Measurements from ENCODE around the gene CALCOCO2. TPM values are rescaled to one million over a fixed set of nuclear protein-coding genes. Genes with fewer than 3 reads are reported as not detected.
"Not testable (repeated sequence)": the region's sequence is repeated elsewhere in the genome, so short reads cannot be mapped to it uniquely, and the experiment has no call there.

CALCOCO2 gene
- total RNA-seq, 1 donor from 2014 or later, result 56.6 TPM

DNA sequence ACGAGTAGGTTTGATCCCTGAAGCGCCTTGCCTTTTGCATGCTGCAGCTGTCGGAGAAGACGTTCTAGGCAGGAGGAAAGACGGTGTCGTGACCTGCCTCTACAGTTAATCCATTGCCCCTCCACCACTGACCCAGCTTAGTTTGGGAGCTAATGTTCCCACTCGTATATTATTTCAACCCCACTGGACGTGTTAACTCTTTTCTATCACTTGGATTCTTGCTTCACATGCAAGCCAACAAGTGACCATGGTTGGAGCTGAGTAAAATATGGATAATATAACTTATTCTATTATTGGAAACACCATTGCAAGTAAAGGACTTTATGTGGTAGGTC is 681 bp downstream of the CALCOCO2 start:
- Mint-ChIP-seq H3K4me1 (peaks cover 4% of the 10 kb centered on the region), H3K4me3 (peak overlapping the region; percentile 99), H3K27ac (peak overlapping the region; percentile 86), H3K27me3 (ENCODE audit: low read depth) (no peaks in the 10 kb centered on the region), H3K36me3 (no peaks in the 10 kb centered on the region), H3K9me3 (no peaks in the 10 kb centered on the region)
- DNase-seq (ENCODE audit: low spot score in 2 of 2, unreplicated experiment in 2 of 2), result no peak
- TF ChIP-seq, protein P1, sequence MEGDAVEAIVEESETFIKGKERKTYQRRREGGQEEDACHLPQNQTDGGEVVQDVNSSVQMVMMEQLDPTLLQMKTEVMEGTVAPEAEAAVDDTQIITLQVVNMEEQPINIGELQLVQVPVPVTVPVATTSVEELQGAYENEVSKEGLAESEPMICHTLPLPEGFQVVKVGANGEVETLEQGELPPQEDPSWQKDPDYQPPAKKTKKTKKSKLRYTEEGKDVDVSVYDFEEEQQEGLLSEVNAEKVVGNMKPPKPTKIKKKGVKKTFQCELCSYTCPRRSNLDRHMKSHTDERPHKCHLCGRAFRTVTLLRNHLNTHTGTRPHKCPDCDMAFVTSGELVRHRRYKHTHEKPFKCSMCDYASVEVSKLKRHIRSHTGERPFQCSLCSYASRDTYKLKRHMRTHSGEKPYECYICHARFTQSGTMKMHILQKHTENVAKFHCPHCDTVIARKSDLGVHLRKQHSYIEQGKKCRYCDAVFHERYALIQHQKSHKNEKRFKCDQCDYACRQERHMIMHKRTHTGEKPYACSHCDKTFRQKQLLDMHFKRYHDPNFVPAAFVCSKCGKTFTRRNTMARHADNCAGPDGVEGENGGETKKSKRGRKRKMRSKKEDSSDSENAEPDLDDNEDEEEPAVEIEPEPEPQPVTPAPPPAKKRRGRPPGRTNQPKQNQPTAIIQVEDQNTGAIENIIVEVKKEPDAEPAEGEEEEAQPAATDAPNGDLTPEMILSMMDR (IDR thresholded peaks at IDR 0.05; ENCODE audit: unreplicated experiment), result no peak

DNA sequence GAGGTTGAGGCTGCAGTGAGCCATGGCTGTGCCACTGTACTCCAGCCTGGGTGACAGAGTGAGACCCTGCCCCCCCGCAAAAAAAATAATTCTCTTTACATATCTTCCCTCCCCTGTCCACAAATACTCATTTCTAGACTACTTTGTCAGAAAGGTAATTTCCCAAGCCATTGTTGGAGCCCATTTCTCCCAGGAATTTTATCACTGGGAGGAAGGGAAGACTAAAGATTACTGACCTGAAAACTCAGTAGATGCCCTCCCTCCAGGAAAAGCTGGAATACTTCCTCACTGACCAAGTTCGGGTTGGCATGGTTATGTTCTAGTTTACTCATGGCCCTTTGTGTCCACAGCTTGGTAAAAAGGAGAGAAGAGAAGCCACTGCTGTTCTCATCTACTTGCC is 4.1 kb downstream of the CALCOCO2 start:
- H3K4me1 Mint-ChIP-seq, result peaks cover 4% of the 10 kb centered on the region
- no peaks in the 10 kb centered on the region for H3K9me3 Mint-ChIP-seq
- H3K27ac Mint-ChIP-seq, result no peak overlapping the region
- H3K36me3 Mint-ChIP-seq, result no peaks in the 10 kb centered on the region
- DNase-seq (ENCODE audit: low spot score in 2 of 2, unreplicated experiment in 2 of 2), result no peak
- no peak overlapping the region for H3K4me3 Mint-ChIP-seq
- no peaks in the 10 kb centered on the region for H3K27me3 Mint-ChIP-seq (ENCODE audit: low read depth)
- TF ChIP-seq, protein P1 (IDR thresholded peaks at IDR 0.05; ENCODE audit: unreplicated experiment), result no peak

DNA sequence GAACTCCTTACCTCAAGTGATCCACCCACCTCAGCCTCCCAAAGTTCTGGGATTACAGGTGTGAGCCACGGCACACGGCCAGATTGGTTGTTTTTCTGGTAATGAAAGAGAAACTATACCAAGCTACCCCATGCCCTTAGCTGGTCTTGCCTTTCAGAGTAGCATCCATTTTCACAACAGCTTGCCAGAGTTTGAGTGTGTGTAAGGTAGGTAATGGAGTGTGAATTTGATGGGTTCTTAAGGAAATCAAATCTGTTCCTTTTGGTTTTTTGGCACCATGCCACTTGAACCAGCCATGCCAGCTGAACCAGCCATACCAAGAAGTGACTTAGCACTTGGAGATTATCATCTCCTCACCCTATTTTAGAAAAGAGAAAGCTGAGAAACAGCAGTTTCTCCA is 5.1 kb downstream of the CALCOCO2 start:
- Mint-ChIP-seq H3K27me3 (ENCODE audit: low read depth) (no peaks in the 10 kb centered on the region), H3K36me3 (no peaks in the 10 kb centered on the region), H3K9me3 (no peaks in the 10 kb centered on the region), H3K4me1 (peaks cover 11% of the 10 kb centered on the region), H3K27ac (no peak overlapping the region), H3K4me3 (no peak overlapping the region)
- DNase-seq (ENCODE audit: low spot score in 2 of 2, unreplicated experiment in 2 of 2), result no peak
- TF ChIP-seq, protein P1 (IDR thresholded peaks at IDR 0.05; ENCODE audit: unreplicated experiment), result no peak

DNA sequence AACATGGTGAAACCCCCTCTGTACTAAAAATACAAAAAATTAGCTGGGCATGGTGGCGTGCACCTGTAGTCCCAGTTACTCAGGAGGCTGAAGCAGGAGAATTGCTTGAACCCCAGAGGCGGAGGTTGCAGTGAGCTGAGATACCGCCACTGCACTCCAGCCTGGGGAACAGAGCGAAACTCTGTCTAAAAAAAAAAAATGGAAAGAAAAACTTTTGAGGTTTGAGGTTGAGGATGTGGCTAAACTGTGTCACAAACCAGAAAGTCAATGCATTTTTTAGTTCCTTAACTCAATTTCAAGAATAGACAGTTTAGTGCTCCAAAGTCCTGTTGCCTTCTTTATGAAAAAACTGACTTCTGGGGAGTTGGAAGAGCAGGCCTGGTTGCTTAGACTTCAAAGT is 6.6 kb downstream of the CALCOCO2 start:
- not testable (repeated sequence) for H3K36me3 Mint-ChIP-seq; H3K4me1 Mint-ChIP-seq; H3K27me3 Mint-ChIP-seq (ENCODE audit: low read depth); DNase-seq (ENCODE audit: low spot score in 2 of 2, unreplicated experiment in 2 of 2); H3K4me3 Mint-ChIP-seq; H3K27ac Mint-ChIP-seq; H3K9me3 Mint-ChIP-seq

DNA sequence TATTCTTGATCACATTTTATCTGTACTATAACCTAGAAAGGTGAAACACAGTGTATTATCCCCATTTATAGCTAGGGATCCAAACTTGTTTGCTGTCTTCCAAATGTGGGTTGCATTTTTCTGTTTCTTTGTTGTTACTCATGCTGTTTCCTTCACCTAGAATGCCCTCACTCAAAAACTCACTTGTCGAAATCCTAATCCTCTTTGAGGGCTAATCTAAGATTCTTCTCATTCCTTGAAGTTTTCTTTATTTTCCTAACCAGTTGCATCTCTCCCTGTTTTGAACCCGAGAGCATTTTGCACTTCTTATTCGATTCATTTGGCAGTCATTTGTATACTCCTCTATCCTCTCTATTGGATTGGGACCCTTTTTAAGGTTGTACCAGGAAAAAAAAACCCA is 9.6 kb downstream of the CALCOCO2 start:
- DNase-seq (ENCODE audit: low spot score in 2 of 2, unreplicated experiment in 2 of 2), result no peak
- no peaks in the 10 kb centered on the region for H3K9me3 Mint-ChIP-seq
- H3K4me3 Mint-ChIP-seq, result no peak overlapping the region
- peaks cover 8% of the 10 kb centered on the region for H3K36me3 Mint-ChIP-seq
- H3K27me3 Mint-ChIP-seq (ENCODE audit: low read depth), result no peaks in the 10 kb centered on the region
- no peak overlapping the region for H3K27ac Mint-ChIP-seq
- H3K4me1 Mint-ChIP-seq, result peaks cover 9% of the 10 kb centered on the region
- TF ChIP-seq, protein P1 (IDR thresholded peaks at IDR 0.05; ENCODE audit: unreplicated experiment), result no peak

DNA sequence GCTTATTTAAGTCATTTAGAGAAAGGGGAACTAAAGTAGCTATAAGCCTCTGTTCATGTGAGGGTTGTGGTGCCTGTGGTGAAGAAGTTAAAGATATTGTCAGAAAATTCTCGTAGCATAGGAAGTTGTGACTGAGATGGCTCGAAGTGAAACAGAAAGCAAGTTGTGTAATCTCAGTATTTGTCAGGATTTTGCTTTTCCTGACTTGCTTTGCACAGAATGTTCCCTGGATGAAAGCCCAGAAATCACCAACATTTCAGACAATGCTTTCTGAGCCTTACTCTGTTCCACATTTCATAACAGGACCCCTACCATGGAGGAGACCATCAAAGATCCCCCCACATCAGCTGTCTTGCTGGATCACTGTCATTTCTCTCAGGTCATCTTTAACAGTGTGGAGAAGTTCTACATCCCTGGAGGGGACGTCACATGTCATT is 10.6 kb downstream of the CALCOCO2 start:
- H3K36me3 Mint-ChIP-seq, result peaks cover 8% of the 10 kb centered on the region
- H3K27me3 Mint-ChIP-seq (ENCODE audit: low read depth), result no peaks in the 10 kb centered on the region
- peaks cover 9% of the 10 kb centered on the region for H3K4me1 Mint-ChIP-seq
- H3K27ac Mint-ChIP-seq, result peak overlapping the region; percentile 17
- TF ChIP-seq, protein P1 (IDR thresholded peaks at IDR 0.05; ENCODE audit: unreplicated experiment), result no peak
- no peaks in the 10 kb centered on the region for H3K9me3 Mint-ChIP-seq
- DNase-seq (ENCODE audit: low spot score in 2 of 2, unreplicated experiment in 2 of 2), result no peak
- no peak overlapping the region for H3K4me3 Mint-ChIP-seq
